WTC11 (cell line): ENCODE measurements around the gene MANBA. TPM values are rescaled to one million over a fixed set of nuclear protein-coding genes. Genes with fewer than 3 reads are reported as not detected.

Experiments used
- ATAC-seq: fragments of 200-7000 bp; cut with Tn5 transposase; 2 replicates; pipeline ENCODE4 v1.10.0; 2021; ENCODE audit warnings: mild to moderate bottlenecking, moderate library complexity
- CTCF ChIA-PET: fragments of 300-600 bp; sonication (Branson Sonifier 250); formaldehyde crosslinking; loops from one replicate; lab custom pipeline; 2021; ENCODE audit warnings: antibody characterized with exemption; lab: Charles Lee
- POLR2A ChIA-PET: fragments of 350-600 bp; sonication (Branson Sonifier 250); formaldehyde crosslinking; loops from one replicate; lab custom pipeline; 2021; ENCODE audit warnings: antibody characterized with exemption; lab: Charles Lee
- DNase-seq: peaks from one replicate; pipeline ENCODE4 v3.0.0; 2021; ENCODE audit warnings: low spot score
- H3K27ac Mint-ChIP-seq: 2 replicates; pipeline ENCODE4 v1.8.0; 2021; ENCODE audit warnings: mixed read lengths
- H3K27me3 Mint-ChIP-seq: 2 replicates; pipeline ENCODE4 v1.8.0; 2021; ENCODE audit warnings: low read depth, mild to moderate bottlenecking, moderate library complexity, mixed read lengths
- H3K36me3 Mint-ChIP-seq: 2 replicates; pipeline ENCODE4 v1.8.0; 2021; ENCODE audit warnings: mixed read lengths
- H3K4me1 Mint-ChIP-seq: 2 replicates; pipeline ENCODE4 v1.8.0; 2022; ENCODE audit warnings: mixed read lengths
- H3K4me3 Mint-ChIP-seq: 2 replicates; pipeline ENCODE4 v1.8.0; 2021; ENCODE audit warnings: mild to moderate bottlenecking, moderate library complexity, mixed read lengths
- H3K9me3 Mint-ChIP-seq: 2 replicates; pipeline ENCODE4 v1.8.0; 2021; ENCODE audit warnings: mixed read lengths
- ARID4B ChIP-seq: sonication (generic); formaldehyde crosslinking; IDR thresholded peaks from 2 replicates; pipeline ENCODE4 v1.8.0; 2023; ENCODE audit warnings: missing genetic modification reagents, mild to moderate bottlenecking, borderline replicate concordance
- ATF6 ChIP-seq: sonication (generic); formaldehyde crosslinking; IDR thresholded peaks from 2 replicates; pipeline ENCODE4 v1.8.1; 2023; ENCODE audit warnings: mild to moderate bottlenecking, missing genetic modification reagents
- ERG ChIP-seq: fragments of 250-450 bp; sonication (Bioruptor Pico); IDR thresholded peaks from 2 replicates; pipeline ENCODE4 v1.8.0; 2021; ENCODE audit warnings: mild to moderate bottlenecking
- ESRRA ChIP-seq: sonication (generic); formaldehyde crosslinking; IDR thresholded peaks from 2 replicates; pipeline ENCODE4 v1.8.1; 2022; ENCODE audit warnings: mild to moderate bottlenecking, missing genetic modification reagents, borderline replicate concordance
- ETV6 ChIP-seq: sonication (generic); formaldehyde crosslinking; IDR thresholded peaks from 2 replicates; pipeline ENCODE4 v1.8.1; 2022; ENCODE audit warnings: mild to moderate bottlenecking, missing genetic modification reagents
- FOXK1 ChIP-seq: sonication (generic); formaldehyde crosslinking; IDR thresholded peaks from 2 replicates; pipeline ENCODE4 v1.8.0; 2022; ENCODE audit warnings: mild to moderate bottlenecking, moderate library complexity, missing genetic modification reagents
- GABPB1 ChIP-seq: sonication (generic); formaldehyde crosslinking; IDR thresholded peaks from 2 replicates; pipeline ENCODE4 v1.8.1; 2023; ENCODE audit warnings: mild to moderate bottlenecking, missing genetic modification reagents
- MYBL2 ChIP-seq: sonication (generic); formaldehyde crosslinking; IDR thresholded peaks from 2 replicates; pipeline ENCODE4 v1.8.1; 2023; ENCODE audit warnings: mild to moderate bottlenecking, moderate library complexity, missing genetic modification reagents
- NR3C1 ChIP-seq: sonication (generic); formaldehyde crosslinking; conservative IDR thresholded peaks from 2 replicates; pipeline ENCODE4 v1.8.1; 2023; ENCODE audit warnings: low read depth, mild to moderate bottlenecking, missing genetic modification reagents
- STAT6 ChIP-seq: sonication (generic); formaldehyde crosslinking; conservative IDR thresholded peaks from 2 replicates; pipeline ENCODE4 v1.8.1; 2023; ENCODE audit warnings: mild to moderate bottlenecking, low read depth, missing genetic modification reagents, moderate library complexity
- TEAD1 ChIP-seq: sonication (generic); formaldehyde crosslinking; IDR thresholded peaks from 2 replicates; pipeline ENCODE4 v1.8.0; 2022; ENCODE audit warnings: mild to moderate bottlenecking, missing genetic modification reagents
- ZBTB21 ChIP-seq: sonication (generic); formaldehyde crosslinking; IDR thresholded peaks from 2 replicates; pipeline ENCODE4 v1.8.1; 2023; ENCODE audit warnings: mild to moderate bottlenecking, missing genetic modification reagents, borderline replicate concordance
- ZNF121 ChIP-seq: sonication (generic); formaldehyde crosslinking; IDR thresholded peaks from 2 replicates; pipeline ENCODE4 v1.8.0; 2023; ENCODE audit warnings: missing genetic modification reagents
- ZNF138 ChIP-seq: sonication (generic); formaldehyde crosslinking; conservative IDR thresholded peaks from 2 replicates; pipeline ENCODE4 v1.8.1; 2022; ENCODE audit warnings: mild to moderate bottlenecking, moderate library complexity, missing genetic modification reagents
- ZNF317 ChIP-seq: sonication (generic); formaldehyde crosslinking; IDR thresholded peaks from 2 replicates; pipeline ENCODE4 v1.8.1; 2023; ENCODE audit warnings: low read depth, mild to moderate bottlenecking, moderate library complexity, missing genetic modification reagents, borderline replicate concordance
- ZNF396 ChIP-seq: fragments of 250-450 bp; sonication (Bioruptor Pico); IDR thresholded peaks from 2 replicates; pipeline ENCODE4 v1.8.0; 2021; ENCODE audit warnings: mild to moderate bottlenecking, moderate library complexity, borderline replicate concordance
- ZNF532 ChIP-seq: fragments of 250-450 bp; sonication (Bioruptor Pico); IDR thresholded peaks from 2 replicates; pipeline ENCODE4 v1.9.0; 2021; ENCODE audit warnings: mild to moderate bottlenecking, borderline replicate concordance
- total RNA-seq: library from RNA; stranded (reverse); gene quantifications from 3 replicates; pipeline ENCODE4 v1.2.3, GENCODE V29; 2021
- TF ChIP-seq, protein P1 (sequence below): fragments of 250-450 bp; sonication (Bioruptor Pico); IDR thresholded peaks from 2 replicates; pipeline ENCODE4 v2.1.2; 2022; ENCODE audit warnings: mild to moderate bottlenecking, moderate library complexity

The MANBA gene
- total RNA-seq, 1 experiment from 2014 or later = 35.1 TPM

GRCh38 chr4:102678107-102678506 is 82.7 kb downstream of the MANBA start:
- H3K9me3 Mint-ChIP-seq = peaks cover 5% of the 10 kb centered on the region
- ChIA-PET CTCF (interaction anchor here (0.9 kb wide), 1 partner anchor 100 kb away, joined by 3 read pairs; no protein-coding TSS in a partner anchor), POLR2A (no interaction called here)
- no peak overlapping the region for H3K27ac Mint-ChIP-seq
- ATAC-seq = no peak
- no peak for DNase-seq
- no peaks in the 10 kb centered on the region for H3K27me3 Mint-ChIP-seq
- no peak overlapping the region for H3K4me3 Mint-ChIP-seq
- peaks cover 10% of the 10 kb centered on the region; the same call in 1 of the 2 replicates for H3K4me1 Mint-ChIP-seq
- peaks cover 19% of the 10 kb centered on the region for H3K36me3 Mint-ChIP-seq
- no peak for TF ChIP-seq ERG (CRISPR knock-in tag)
- TF ChIP-seq TEAD1 (CRISPR knock-in tag) = no peak
- no peak for TF ChIP-seq ZNF396 (CRISPR knock-in tag)
- no peak for TF ChIP-seq ZNF317 (CRISPR knock-in tag)
- TF ChIP-seq, protein P1, sequence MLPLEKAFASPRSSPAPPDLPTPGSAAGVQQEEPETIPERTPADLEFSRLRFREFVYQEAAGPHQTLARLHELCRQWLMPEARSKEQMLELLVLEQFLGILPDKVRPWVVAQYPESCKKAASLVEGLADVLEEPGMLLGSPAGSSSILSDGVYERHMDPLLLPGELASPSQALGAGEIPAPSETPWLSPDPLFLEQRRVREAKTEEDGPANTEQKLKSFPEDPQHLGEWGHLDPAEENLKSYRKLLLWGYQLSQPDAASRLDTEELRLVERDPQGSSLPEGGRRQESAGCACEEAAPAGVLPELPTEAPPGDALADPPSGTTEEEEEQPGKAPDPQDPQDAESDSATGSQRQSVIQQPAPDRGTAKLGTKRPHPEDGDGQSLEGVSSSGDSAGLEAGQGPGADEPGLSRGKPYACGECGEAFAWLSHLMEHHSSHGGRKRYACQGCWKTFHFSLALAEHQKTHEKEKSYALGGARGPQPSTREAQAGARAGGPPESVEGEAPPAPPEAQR (CRISPR knock-in tag) = no peak
- no peak for TF ChIP-seq ZBTB21
- TF ChIP-seq ZNF121 = no peak
- no peak for TF ChIP-seq ZNF138
- no peak for TF ChIP-seq GABPB1 (CRISPR knock-in tag)
- TF ChIP-seq MYBL2 (CRISPR knock-in tag) = no peak
- TF ChIP-seq ATF6 (CRISPR knock-in tag) = no peak
- TF ChIP-seq FOXK1 = no peak
- no peak for TF ChIP-seq ARID4B
- TF ChIP-seq STAT6 (CRISPR knock-in tag) = no peak
- TF ChIP-seq NR3C1 (CRISPR knock-in tag) = no peak
- TF ChIP-seq ESRRA (CRISPR knock-in tag) = no peak
- TF ChIP-seq ZNF532 (CRISPR knock-in tag) = no peak
- no peak for TF ChIP-seq ETV6 (CRISPR knock-in tag)
